PC-3 (cell line): Measurements from ENCODE around the gene EGFLAM. TPM values are rescaled to one million over a fixed set of nuclear protein-coding genes. Genes with fewer than 3 reads are reported as not detected.

Experiments
- ATAC-seq: fragments of 200-7000 bp; cut with Tn5 transposase; 2 replicates; pipeline ENCODE4 v1.9.1; 2020; ENCODE audit warnings: mild to moderate bottlenecking, moderate library complexity
- BruUV-seq: library from RNA; stranded (reverse); fragments of 400-500 nt; replicated peaks from 2 replicates; lab custom pipeline; 2021; lab: Mats Ljungman, UMichigan
- CTCF ChIA-PET: fragments of 300-600 bp; sonication (Branson Sonifier 250); formaldehyde crosslinking; loops from one replicate; lab custom pipeline; 2022; ENCODE audit warnings: antibody characterized with exemption; lab: Charles Lee
- POLR2A ChIA-PET: fragments of 300-600 bp; sonication (Branson Sonifier 250); formaldehyde crosslinking; loops from one replicate; lab custom pipeline; 2022; ENCODE audit warnings: antibody characterized with exemption; ENCODE audit not compliant: unreplicated experiment; lab: Charles Lee
- DNase-seq: peaks from one replicate; pipeline ENCODE4 v3.0.0-alpha.2; 2015
- H2AFZ ChIP-seq: fragments of 300-600 bp; sonication (generic); 2 replicates; pipeline ENCODE4 v1.6.0; 2016; ENCODE audit warnings: antibody characterized with exemption, low read length
- H3F3A ChIP-seq: fragments of 300-600 bp; sonication (generic); one replicate; pipeline ENCODE4 v1.6.0; 2017; ENCODE audit warnings: antibody characterized with exemption, low read length, control low read depth, mild to moderate bottlenecking; ENCODE audit not compliant: unreplicated experiment
- H3K27ac ChIP-seq: fragments of 300-600 bp; sonication (generic); 2 replicates; pipeline ENCODE4 v1.5.1; 2016; ENCODE audit warnings: mild to moderate bottlenecking, low read length
- H3K27me3 ChIP-seq: fragments of 300-600 bp; sonication (generic); 2 replicates; pipeline ENCODE4 v1.6.1; 2016; ENCODE audit warnings: low read length, mixed read lengths
- H3K36me3 ChIP-seq: fragments of 300-600 bp; sonication (generic); 2 replicates; pipeline ENCODE4 v1.6.1; 2016; ENCODE audit warnings: low read depth, mixed run types, low read length, mixed read lengths
- H3K4me1 ChIP-seq: fragments of 300-600 bp; sonication (generic); 2 replicates; pipeline ENCODE4 v1.5.1; 2016; ENCODE audit warnings: low read length; ENCODE audit not compliant: insufficient read depth
- H3K4me2 ChIP-seq: fragments of 300-600 bp; sonication (generic); 2 replicates; pipeline ENCODE4 v1.6.0; 2016; ENCODE audit warnings: low read length
- H3K4me3 ChIP-seq: fragments of 300-600 bp; sonication (generic); 2 replicates; pipeline ENCODE4 v1.5.1; 2016; ENCODE audit warnings: mild to moderate bottlenecking, low read length, mixed read lengths
- H3K79me2 ChIP-seq: fragments of 300-600 bp; sonication (generic); 2 replicates; pipeline ENCODE4 v1.6.1; 2017; ENCODE audit warnings: low read length, mixed read lengths
- H3K9ac ChIP-seq: fragments of 300-600 bp; sonication (generic); 2 replicates; pipeline ENCODE4 v1.6.0; 2016; ENCODE audit warnings: mild to moderate bottlenecking, low read length
- H3K9me2 ChIP-seq: fragments of 300-600 bp; sonication (generic); replicated peaks from 2 replicates; pipeline ENCODE4 v1.6.1; 2016; ENCODE audit warnings: mixed run types, low read length, mixed read lengths
- H3K9me3 ChIP-seq: fragments of 300-600 bp; sonication (generic); 2 replicates; pipeline ENCODE4 v1.6.1; 2016; ENCODE audit warnings: low read length, mixed read lengths
- H4K20me1 ChIP-seq: fragments of 300-600 bp; sonication (generic); 2 replicates; pipeline ENCODE4 v1.6.1; 2016; ENCODE audit warnings: low read length, mixed read lengths
- EZH2 ChIP-seq: fragments of 300-600 bp; sonication (generic); IDR thresholded peaks from one replicate; pipeline ENCODE4 v1.6.1; 2017; ENCODE audit warnings: antibody characterized with exemption, mild to moderate bottlenecking, low read length; ENCODE audit not compliant: unreplicated experiment
- EZH2phosphoT487 ChIP-seq: fragments of 300-600 bp; sonication (generic); IDR thresholded peaks from 2 replicates; pipeline ENCODE4 v1.6.1; 2018; ENCODE audit warnings: mild to moderate bottlenecking, antibody characterized with exemption, low read length, borderline replicate concordance
- intact Hi-C: fragments of 100-400 bp; cut with micrococcal nuclease; formaldehyde crosslinking; loops from 2 replicates; pipeline ENCODE4 v1.9.0; 2023
- total RNA-seq: library from RNA; depleted of rRNA; stranded (reverse); fragments of >200 nt; gene quantifications from 2 replicates; pipeline ENCODE4 v1.2.3, GENCODE V29; 2014
- TF ChIP-seq, protein P1 (sequence below): fragments of 300-600 bp; sonication (generic); conservative IDR thresholded peaks from 2 replicates; pipeline ENCODE4 v1.5.1; 2017; ENCODE audit warnings: antibody characterized with exemption, low read depth, mild to moderate bottlenecking, low read length

EGFLAM gene
- total RNA-seq, 1 experiment from 2014 or later, result not detected

DNA sequence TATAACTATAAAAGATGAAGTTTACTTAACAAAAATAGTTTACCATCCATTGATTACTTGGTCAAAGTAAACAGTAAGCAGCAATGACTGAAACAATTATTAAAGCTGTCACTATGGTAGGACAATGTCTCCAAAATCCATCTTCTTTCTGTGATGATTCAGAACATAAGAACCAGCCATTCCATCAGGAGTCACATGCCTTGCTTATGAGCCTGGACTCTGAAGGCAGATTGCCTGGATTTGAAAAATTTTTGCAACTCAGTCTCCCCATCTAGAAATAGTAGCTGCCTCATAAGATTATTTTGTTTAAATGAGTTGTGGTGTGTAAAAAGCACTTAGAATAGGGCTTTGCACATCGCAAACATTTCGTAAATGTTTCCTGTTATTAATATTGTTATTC is 161.9 kb downstream of the EGFLAM start:
- H3F3A ChIP-seq, result no peaks in the 10 kb centered on the region
- no peaks in the 10 kb centered on the region for H3K79me2 ChIP-seq
- H3K27ac ChIP-seq, result no peak overlapping the region
- ATAC-seq, result no peak
- POLR2A ChIA-PET, result no interaction called here
- intact Hi-C loops, result loop anchor here (1.0 to 5.0 kb wide), 2 partner anchors 38 to 502 kb away; no protein-coding TSS in a partner anchor
- no peaks in the 10 kb centered on the region for H4K20me1 ChIP-seq
- CTCF ChIA-PET, result interaction anchor here (0.5 to 1.5 kb wide), 11 partner anchors 21 to 683 kb away, joined by 3 to 29 read pairs (median 3); no protein-coding TSS in a partner anchor
- peaks cover 5% of the 10 kb centered on the region for H3K4me1 ChIP-seq
- H2AFZ ChIP-seq, result no peak overlapping the region
- no peak overlapping the region for H3K4me3 ChIP-seq
- no peak for DNase-seq
- no TSS peak for BruUV-seq
- H3K27me3 ChIP-seq, result peaks cover 3% of the 10 kb centered on the region; the same call in 1 of the 2 replicates
- H3K9me2 ChIP-seq, result no peaks in the 10 kb centered on the region
- no peaks in the 10 kb centered on the region for H3K36me3 ChIP-seq
- no peak for TF ChIP-seq EZH2phosphoT487
- no peak for TF ChIP-seq EZH2
- TF ChIP-seq, protein P1, sequence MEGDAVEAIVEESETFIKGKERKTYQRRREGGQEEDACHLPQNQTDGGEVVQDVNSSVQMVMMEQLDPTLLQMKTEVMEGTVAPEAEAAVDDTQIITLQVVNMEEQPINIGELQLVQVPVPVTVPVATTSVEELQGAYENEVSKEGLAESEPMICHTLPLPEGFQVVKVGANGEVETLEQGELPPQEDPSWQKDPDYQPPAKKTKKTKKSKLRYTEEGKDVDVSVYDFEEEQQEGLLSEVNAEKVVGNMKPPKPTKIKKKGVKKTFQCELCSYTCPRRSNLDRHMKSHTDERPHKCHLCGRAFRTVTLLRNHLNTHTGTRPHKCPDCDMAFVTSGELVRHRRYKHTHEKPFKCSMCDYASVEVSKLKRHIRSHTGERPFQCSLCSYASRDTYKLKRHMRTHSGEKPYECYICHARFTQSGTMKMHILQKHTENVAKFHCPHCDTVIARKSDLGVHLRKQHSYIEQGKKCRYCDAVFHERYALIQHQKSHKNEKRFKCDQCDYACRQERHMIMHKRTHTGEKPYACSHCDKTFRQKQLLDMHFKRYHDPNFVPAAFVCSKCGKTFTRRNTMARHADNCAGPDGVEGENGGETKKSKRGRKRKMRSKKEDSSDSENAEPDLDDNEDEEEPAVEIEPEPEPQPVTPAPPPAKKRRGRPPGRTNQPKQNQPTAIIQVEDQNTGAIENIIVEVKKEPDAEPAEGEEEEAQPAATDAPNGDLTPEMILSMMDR, result no peak
- H3K4me2 ChIP-seq, result no peak overlapping the region
- no peak overlapping the region for H3K9ac ChIP-seq
- no peaks in the 10 kb centered on the region for H3K9me3 ChIP-seq

DNA sequence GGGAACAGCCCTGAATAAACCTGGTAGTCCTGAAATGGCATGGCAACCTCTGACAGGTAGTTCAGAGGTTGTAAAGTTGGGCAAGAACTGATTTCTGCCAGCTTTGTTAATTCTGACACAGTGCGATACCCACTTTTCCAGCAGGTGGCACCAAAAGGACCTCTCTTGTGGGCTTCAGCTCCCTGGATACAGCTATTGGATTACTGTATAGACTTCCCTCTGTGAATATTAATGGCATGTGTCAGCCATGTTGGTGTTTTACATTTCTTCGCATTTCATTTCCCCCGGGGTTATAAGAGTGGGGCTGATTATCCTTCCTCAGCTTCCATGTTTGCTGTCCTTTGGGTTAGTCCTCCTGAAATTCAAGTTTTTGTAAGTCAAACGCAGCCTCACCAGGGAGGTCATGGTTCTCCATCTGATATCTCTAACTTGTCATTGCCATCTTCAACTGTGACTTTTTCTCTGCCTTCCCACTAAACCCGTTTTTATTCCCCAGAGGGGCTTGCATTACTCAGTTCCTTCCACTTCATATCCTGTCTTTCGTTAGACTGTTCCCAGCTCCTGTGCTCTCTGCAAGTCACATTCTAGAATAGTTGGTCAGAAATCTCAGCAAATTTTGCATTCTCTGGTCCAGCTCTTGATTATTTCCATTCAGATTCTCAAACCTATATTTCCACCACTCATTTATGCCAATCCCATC is 162.5 kb downstream of the EGFLAM start:
- Histone ChIP-seq H3K9me3 (no peaks in the 10 kb centered on the region), H3K79me2 (no peaks in the 10 kb centered on the region), H2AFZ (peak overlapping the region; percentile 60), H3K4me3 (no peak overlapping the region), H3K9me2 (no peaks in the 10 kb centered on the region), H3K36me3 (no peaks in the 10 kb centered on the region), H4K20me1 (no peaks in the 10 kb centered on the region), H3F3A (no peaks in the 10 kb centered on the region), H3K9ac (no peak overlapping the region), H3K27ac (no peak overlapping the region), H3K27me3 (peaks cover 3% of the 10 kb centered on the region; the same call in 1 of the 2 replicates), H3K4me2 (peak overlapping the region; percentile 40; the same call in 1 of the 2 replicates), H3K4me1 (peaks cover 5% of the 10 kb centered on the region)
- ChIA-PET CTCF (interaction anchor here (0.5 to 1.5 kb wide), 13 partner anchors 21 to 683 kb away, joined by 3 to 29 read pairs (median 3); no protein-coding TSS in a partner anchor), POLR2A (no interaction called here)
- intact Hi-C loops, result loop anchor here (1.0 to 5.0 kb wide), 2 partner anchors 39 to 501 kb away; no protein-coding TSS in a partner anchor
- peak; percentile 83 for DNase-seq
- peak; percentile 87 for ATAC-seq
- BruUV-seq, result no TSS peak
- no peak for TF ChIP-seq EZH2
- TF ChIP-seq EZH2phosphoT487, result no peak
- TF ChIP-seq, protein P1, result peak; percentile 92

DNA sequence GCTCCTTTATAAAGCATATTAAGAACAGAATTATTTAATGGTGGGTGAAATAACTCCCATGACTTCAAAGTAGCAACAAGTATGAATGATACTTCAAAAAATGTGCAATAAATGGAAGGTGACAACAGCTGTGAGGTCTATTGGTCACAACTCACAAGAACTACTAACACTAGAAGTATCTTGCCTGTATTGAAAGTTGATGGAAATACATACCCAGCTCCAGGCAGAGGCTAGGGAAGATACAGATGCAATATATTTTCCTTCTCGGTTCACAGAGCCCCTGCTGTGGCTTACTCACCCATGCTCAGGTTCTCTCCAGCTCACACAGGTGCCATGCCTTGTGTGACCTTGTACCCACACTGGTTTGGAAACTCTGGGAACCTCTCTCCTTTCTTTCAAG is 164.3 kb downstream of the EGFLAM start:
- no peaks in the 10 kb centered on the region for H4K20me1 ChIP-seq
- H3K4me1 ChIP-seq, result peaks cover 5% of the 10 kb centered on the region
- BruUV-seq, result no TSS peak
- no peak overlapping the region for H2AFZ ChIP-seq
- TF ChIP-seq EZH2phosphoT487, result no peak
- TF ChIP-seq, protein P1, result no peak
- no peak for TF ChIP-seq EZH2
- intact Hi-C loops, result loop anchor here (5.0 kb wide), 1 partner anchor 40 kb away; no protein-coding TSS in a partner anchor
- H3K27me3 ChIP-seq, result peaks cover 3% of the 10 kb centered on the region; the same call in 1 of the 2 replicates
- H3F3A ChIP-seq, result no peaks in the 10 kb centered on the region
- no peak overlapping the region for H3K27ac ChIP-seq
- H3K4me2 ChIP-seq, result no peak overlapping the region
- DNase-seq (no peak), ATAC-seq (no peak)
- H3K4me3 ChIP-seq, result no peak overlapping the region
- no peaks in the 10 kb centered on the region for H3K36me3 ChIP-seq
- H3K79me2 ChIP-seq, result no peaks in the 10 kb centered on the region
- no peaks in the 10 kb centered on the region for H3K9me3 ChIP-seq
- ChIA-PET CTCF (no interaction called here), POLR2A (no interaction called here)
- H3K9me2 ChIP-seq, result no peaks in the 10 kb centered on the region
- no peak overlapping the region for H3K9ac ChIP-seq
